ENCODE data around the gene SMC5.

- TF ChIP-seq CHD2 (IDR thresholded peaks at IDR 0.05; ENCODE audit: low read length, partially characterized antibody) (no peak), USF2 (IDR thresholded peaks at IDR 0.05; ENCODE audit: borderline replicate concordance, low read depth, low read length) (no peak), CTCF (IDR thresholded peaks at IDR 0.05) (no peak), ZBTB33 (IDR thresholded peaks at IDR 0.05; ENCODE audit: borderline replicate concordance, low read depth) (no peak), ELF1 (IDR thresholded peaks at IDR 0.05) (no peak), MAX (IDR thresholded peaks at IDR 0.05; ENCODE audit: low read depth) (no peak), YY1 (IDR thresholded peaks at IDR 0.05; ENCODE audit: low read depth) (no peak), RFX5 (IDR thresholded peaks at IDR 0.05; ENCODE audit: low read length) (no peak), GABPA (IDR thresholded peaks at IDR 0.05; ENCODE audit: low read depth) (no peak), POLR2AphosphoS5 (IDR thresholded peaks at IDR 0.05; ENCODE audit: low read depth, low read length) (no peak), RAD21 (IDR thresholded peaks at IDR 0.05; ENCODE audit: low read length) (no peak), TCF12 (IDR thresholded peaks at IDR 0.05) (no peak), TAF1 (IDR thresholded peaks at IDR 0.05; ENCODE audit: borderline replicate concordance, low read depth, low read length) (no peak), RCOR1 (IDR thresholded peaks at IDR 0.05; ENCODE audit: low read length) (no peak)
These were observed 104.2 kb downstream of the SMC5 start for GRCh38 chr9:70362952-70363351.
